Fibroblast of skin of left biceps (primary cell): ENCODE data around the gene LYPD5.
"Not testable (repeated sequence)": the region's sequence is repeated elsewhere in the genome, so short reads cannot be mapped to it uniquely, and the experiment has no call there.

Experiments used
- DNase-seq, 2 experiments: peaks; one replicate each; pipeline ENCODE4 v3.0.0-alpha.2; 2013; ENCODE audit warnings: low read depth in 2 of 2

The LYPD5 gene

GRCh38 chr19:43778651-43779050 is 23.6 kb downstream of the LYPD5 start:
- no peak for DNase-seq

- no peak for DNase-seq
Observed at GRCh38 chr19:43777163-43777695, 25.0 kb downstream of the LYPD5 start.

- DNase-seq, result no peak
Observed at GRCh38 chr19:43776286-43776685, 26.0 kb downstream of the LYPD5 start.

GRCh38 chr19:43775299-43775890 is 26.9 kb downstream of the LYPD5 start:
- DNase-seq, result no peak

GRCh38 chr19:43774940-43775258 is 27.3 kb downstream of the LYPD5 start:
- DNase-seq, result not testable (repeated sequence)

GRCh38 chr19:43774103-43774939 is 27.9 kb downstream of the LYPD5 start:
- no peak for DNase-seq

GRCh38 chr19:43773725-43774102 is 28.5 kb downstream of the LYPD5 start:
- DNase-seq, result no peak

- DNase-seq, result no peak
Observed at GRCh38 chr19:43769256-43769655, 33.0 kb downstream of the LYPD5 start.

GRCh38 chr19:43768273-43769050 is 33.8 kb downstream of the LYPD5 start:
- no peak for DNase-seq

- DNase-seq, result no peak
Observed at GRCh38 chr19:43767818-43768217, 34.4 kb downstream of the LYPD5 start.

- DNase-seq, result no peak
Observed at GRCh38 chr19:43767316-43767715, 34.9 kb downstream of the LYPD5 start.

- DNase-seq, result no peak
Observed at GRCh38 chr19:43766755-43767043, 35.5 kb downstream of the LYPD5 start.

- DNase-seq, result peak; percentile 85 to 87
Observed at GRCh38 chr19:43765109-43765876, 37.0 kb downstream of the LYPD5 start.

- not testable (repeated sequence) for DNase-seq
Observed at GRCh38 chr19:43764684-43765083, 37.6 kb downstream of the LYPD5 start.

GRCh38 chr19:43763473-43763939 is 38.7 kb downstream of the LYPD5 start:
- DNase-seq, result no peak

GRCh38 chr19:43762814-43763213 is 39.4 kb downstream of the LYPD5 start:
- DNase-seq, result no peak

- DNase-seq, result no peak
Observed at GRCh38 chr19:43760941-43761340, 41.3 kb downstream of the LYPD5 start.

- DNase-seq, result no peak
Observed at GRCh38 chr19:43759515-43759914, 42.7 kb downstream of the LYPD5 start.

- DNase-seq, result no peak
Observed at GRCh38 chr19:43755256-43755801, 46.9 kb downstream of the LYPD5 start.

- DNase-seq, result peak; percentile 94 to 96
Observed at GRCh38 chr19:43754503-43755255, 47.6 kb downstream of the LYPD5 start, which contains the start of gene SMG9. TSS of gene SMG9 (minus strand) at chr19:43754962. CDS start at chr19:43750741, 4,221 bp downstream.

GRCh38 chr19:43754253-43754502 is 48.1 kb downstream of the LYPD5 start:
- DNase-seq, result no peak
